HG03342 (cell line): Measurements from ENCODE around the gene MS4A10.

Experiments used
- ATAC-seq: cut with Tn5 transposase; IDR thresholded peaks from one replicate; pipeline ENCODE4 v1.9.1; 2021; ENCODE audit warnings: mild to moderate bottlenecking, moderate library complexity; ENCODE audit not compliant: unreplicated experiment

MS4A10 gene

GRCh38 chr11:60785806-60786361, 751 bp downstream of the MS4A10 start:
- no peak for ATAC-seq

GRCh38 chr11:60786811-60787567, 1.9 kb downstream of the MS4A10 start:
- ATAC-seq, result no peak

GRCh38 chr11:60788401-60789125, 3.4 kb downstream of the MS4A10 start:
- ATAC-seq, result no peak

GRCh38 chr11:60790726-60791125, 5.6 kb downstream of the MS4A10 start:
- ATAC-seq, result no peak

- ATAC-seq, result no peak
These were observed 6.2 kb downstream of the MS4A10 start for GRCh38 chr11:60791153-60791933.

- no peak for ATAC-seq
These were observed 7.4 kb downstream of the MS4A10 start for GRCh38 chr11:60792521-60792920.

GRCh38 chr11:60795291-60795690, 10.2 kb downstream of the MS4A10 start:
- ATAC-seq, result no peak

GRCh38 chr11:60797846-60798630, 12.9 kb downstream of the MS4A10 start:
- ATAC-seq, result no peak

- no peak for ATAC-seq
These were observed 13.5 kb downstream of the MS4A10 start for GRCh38 chr11:60798631-60799030.

- ATAC-seq, result no peak
These were observed 16.1 kb downstream of the MS4A10 start for GRCh38 chr11:60801194-60801593.

- ATAC-seq, result no peak
These were observed 18.3 kb downstream of the MS4A10 start for GRCh38 chr11:60803273-60803936.

- no peak for ATAC-seq
These were observed 24.1 kb downstream of the MS4A10 start for GRCh38 chr11:60809249-60809648.

GRCh38 chr11:60809691-60810090, 24.6 kb downstream of the MS4A10 start:
- no peak for ATAC-seq

- no peak for ATAC-seq
These were observed 25.0 kb downstream of the MS4A10 start for GRCh38 chr11:60810151-60810550.

GRCh38 chr11:60810569-60810968, 25.4 kb downstream of the MS4A10 start:
- no peak for ATAC-seq

- ATAC-seq, result no peak
These were observed 28.2 kb downstream of the MS4A10 start for GRCh38 chr11:60813324-60813723.

- no peak for ATAC-seq
These were observed 29.0 kb downstream of the MS4A10 start for GRCh38 chr11:60814112-60814511.

GRCh38 chr11:60816590-60817157, 31.5 kb downstream of the MS4A10 start:
- no peak for ATAC-seq

- no peak for ATAC-seq
These were observed 32.9 kb downstream of the MS4A10 start for GRCh38 chr11:60818057-60818456.
